Measurements from ENCODE around the gene ASIC1.
"Not testable (repeated sequence)": the region's sequence is repeated elsewhere in the genome, so short reads cannot be mapped to it uniquely, and the experiment has no call there.

ASIC1 gene

DNA sequence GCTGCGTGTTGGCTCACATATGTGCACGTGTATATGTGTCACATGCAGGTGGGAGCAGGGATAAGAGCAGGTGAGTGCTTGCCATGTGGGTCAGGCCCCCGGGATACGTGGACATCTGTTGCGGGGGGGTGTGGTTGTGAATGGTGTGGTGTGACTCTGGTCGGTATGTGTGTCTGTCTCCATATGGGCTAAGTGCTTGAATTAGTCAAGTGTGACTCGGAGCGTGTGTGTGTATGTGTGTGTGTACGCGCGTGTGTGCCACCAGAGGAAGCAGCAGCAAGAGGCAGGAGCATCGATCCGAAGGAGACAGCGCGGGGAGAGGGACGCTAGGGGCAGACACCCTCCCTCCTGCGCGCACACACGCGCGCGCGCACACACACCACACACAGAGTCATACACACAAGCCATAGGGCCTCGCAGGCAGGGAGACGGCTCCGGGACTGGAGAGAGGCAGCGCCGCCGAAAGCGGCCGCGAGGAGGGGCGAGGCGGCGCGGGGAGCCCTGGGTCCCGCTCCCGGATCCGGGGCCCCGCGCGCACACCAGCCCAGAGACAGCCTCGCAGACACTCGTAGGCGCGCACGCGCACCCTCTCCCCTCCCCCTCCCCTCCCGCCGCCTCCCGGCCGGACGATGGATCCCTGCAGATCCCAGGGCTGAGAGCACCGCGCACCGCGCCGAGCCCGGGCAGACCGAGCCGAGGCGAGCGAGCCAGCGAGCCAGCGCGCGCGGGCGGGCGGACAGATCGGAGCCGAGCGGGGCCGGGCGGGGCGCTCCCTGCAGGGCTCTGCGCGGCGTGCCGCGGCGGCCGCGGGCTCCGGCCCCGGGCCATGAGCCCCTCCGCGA is at the start of gene ASIC1:
Gene ASIC1 (plus strand): TSS at position 597 of the 842 bp plus-strand sequence. CDS start 1,171 bp downstream, outside the sequence.
- peak; percentile 57 to 69 for DNase-seq

GRCh38 chr12:50013361-50014147 is 43.8 kb upstream of the ASIC1 start:
- no peak for DNase-seq

- DNase-seq = no peak
These were observed 43.1 kb upstream of the ASIC1 start for GRCh38 chr12:50014342-50014741.

GRCh38 chr12:50016501-50017475 is 40.6 kb upstream of the ASIC1 start:
- no peak for DNase-seq

- no peak for DNase-seq
These were observed 39.8 kb upstream of the ASIC1 start for GRCh38 chr12:50017641-50018040.

- DNase-seq = no peak
These were observed 39.2 kb upstream of the ASIC1 start for GRCh38 chr12:50018154-50018553.

- no peak for DNase-seq
These were observed 38.4 kb upstream of the ASIC1 start for GRCh38 chr12:50018968-50019367.

DNA sequence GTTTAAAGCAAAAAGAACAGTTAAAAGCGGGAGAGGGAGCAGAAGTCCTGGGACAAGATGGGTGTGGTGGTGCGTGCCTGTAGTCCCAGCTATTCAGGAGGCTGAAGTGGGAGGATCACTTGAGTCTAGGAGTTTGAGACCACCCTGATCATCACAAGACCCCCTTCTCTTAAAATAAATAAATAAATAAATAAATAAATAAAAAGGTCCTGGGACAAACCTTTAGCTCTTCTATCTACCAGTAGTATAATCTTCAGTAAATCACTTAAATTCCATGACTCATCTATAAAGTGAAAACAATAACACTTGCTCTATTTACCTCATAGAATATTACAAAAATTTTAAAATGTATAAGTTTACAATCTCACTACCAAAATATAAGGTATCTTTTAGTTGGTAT is 37.9 kb upstream of the ASIC1 start:
- no peak for DNase-seq

- DNase-seq = no peak
These were observed 36.4 kb upstream of the ASIC1 start for GRCh38 chr12:50021031-50021430.

DNA sequence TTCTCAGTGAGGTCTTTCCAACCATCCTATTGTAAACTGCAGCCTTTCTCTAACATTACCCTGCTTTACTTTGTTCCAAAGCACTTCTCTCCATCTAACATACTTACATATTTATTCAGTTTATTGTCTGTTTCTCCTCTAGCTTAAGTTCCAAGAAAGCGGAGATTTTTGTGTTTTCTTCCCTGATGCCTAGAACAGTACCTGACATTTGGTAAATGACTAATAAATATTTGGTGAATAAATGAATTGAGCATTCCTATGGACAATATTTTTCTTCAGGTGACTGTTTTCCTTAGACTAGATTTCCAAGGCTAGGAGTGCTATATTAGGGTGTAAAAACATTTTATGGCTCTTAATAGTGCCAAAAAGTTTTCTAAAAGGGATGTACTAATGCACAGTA is 34.5 kb upstream of the ASIC1 start:
- no peak for DNase-seq

- no peak for DNase-seq
These were observed 33.2 kb upstream of the ASIC1 start for GRCh38 chr12:50024227-50024626.

- no peak for DNase-seq
These were observed 32.6 kb upstream of the ASIC1 start for GRCh38 chr12:50024805-50025186.

- peak; percentile 92 to 94 for DNase-seq
These were observed 32.0 kb upstream of the ASIC1 start, which contains the start of gene RACGAP1 for GRCh38 chr12:50025187-50026059. Gene RACGAP1, minus strand, starts transcription at chr12:50025494. Its CDS starts 8,779 bp downstream, at chr12:50016715.

DNA sequence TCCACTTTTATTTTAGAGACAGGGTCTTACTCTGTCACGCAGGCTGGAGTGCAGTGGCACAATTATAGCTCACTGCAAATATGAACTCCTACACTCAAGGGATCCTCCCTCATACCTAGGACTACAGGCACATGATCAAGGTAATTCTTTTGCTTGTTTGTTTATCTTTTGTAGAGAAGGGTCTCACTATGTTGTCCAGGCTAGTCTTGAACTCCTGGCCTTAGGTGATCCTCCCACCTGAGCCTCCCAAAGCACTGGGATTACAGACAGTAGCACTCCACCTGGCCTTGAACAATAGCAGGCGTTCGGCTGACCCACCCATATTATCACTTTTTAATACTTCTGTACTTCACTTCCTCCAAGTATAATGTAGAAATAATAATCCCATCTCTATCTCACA is 30.7 kb upstream of the ASIC1 start:
- no peak for DNase-seq

GRCh38 chr12:50030449-50030848 is 26.9 kb upstream of the ASIC1 start:
- not testable (repeated sequence) for DNase-seq

- DNase-seq = no peak
These were observed 24.9 kb upstream of the ASIC1 start for GRCh38 chr12:50032515-50032853.

GRCh38 chr12:50032854-50033581 is 24.4 kb upstream of the ASIC1 start:
- DNase-seq = no peak

DNA sequence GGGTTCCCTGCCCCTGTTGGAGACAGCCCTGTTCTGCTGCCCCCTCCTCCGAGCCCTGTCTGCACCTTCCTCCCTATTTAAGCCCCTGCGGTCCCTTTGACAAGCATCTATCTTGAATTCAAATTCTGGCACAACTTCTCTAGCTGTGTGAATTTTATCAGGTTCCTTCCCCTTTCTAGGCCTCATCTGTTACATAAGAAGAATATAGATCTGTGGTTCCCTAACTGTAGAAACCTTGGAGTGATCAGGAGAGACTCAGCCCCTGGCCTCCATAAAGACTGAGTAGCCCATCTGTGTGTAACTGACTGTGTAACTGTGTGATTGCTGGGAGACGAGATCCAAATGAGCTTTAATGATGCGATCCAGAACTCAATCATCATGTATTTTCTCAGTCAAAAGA is 19.1 kb upstream of the ASIC1 start:
- no peak for DNase-seq

GRCh38 chr12:50039151-50039835 is 18.1 kb upstream of the ASIC1 start:
- DNase-seq = peak; percentile 93 to 96

DNA sequence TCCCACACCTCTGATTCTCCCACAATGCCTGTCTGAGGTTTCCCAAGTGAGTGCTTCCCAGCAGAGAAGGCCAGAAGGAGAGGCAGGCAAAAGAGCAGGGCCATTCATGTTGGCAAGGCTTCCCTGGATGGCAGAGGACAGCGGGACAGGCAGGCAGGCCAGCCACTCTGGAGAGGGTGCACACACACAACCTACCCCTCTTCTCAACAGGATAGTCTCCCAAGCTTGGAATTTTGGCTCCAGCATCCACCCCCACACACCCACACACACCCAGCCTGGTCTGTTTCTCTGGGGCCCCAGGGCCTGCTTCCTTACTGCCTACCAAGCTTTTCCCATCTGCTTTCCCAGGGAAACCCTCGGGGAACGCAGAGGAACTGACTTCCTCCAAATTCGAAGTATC is 16.7 kb upstream of the ASIC1 start:
- DNase-seq = no peak

Data from stimulated activated CD4-positive, alpha-beta T cell treated with anti-CD3 and anti-CD28 coated beads, Interleukin-2, amount 100 ng/mL, for 24 hours (primary cell).